NK-92 (cell line): ENCODE data around the gene MEDAG.

Experiments used
- DNase-seq: peaks from one replicate; lab custom pipeline; 2025; ENCODE audit not compliant: unreplicated experiment; lab: John Stamatoyannopoulos, UW

MEDAG gene

DNA sequence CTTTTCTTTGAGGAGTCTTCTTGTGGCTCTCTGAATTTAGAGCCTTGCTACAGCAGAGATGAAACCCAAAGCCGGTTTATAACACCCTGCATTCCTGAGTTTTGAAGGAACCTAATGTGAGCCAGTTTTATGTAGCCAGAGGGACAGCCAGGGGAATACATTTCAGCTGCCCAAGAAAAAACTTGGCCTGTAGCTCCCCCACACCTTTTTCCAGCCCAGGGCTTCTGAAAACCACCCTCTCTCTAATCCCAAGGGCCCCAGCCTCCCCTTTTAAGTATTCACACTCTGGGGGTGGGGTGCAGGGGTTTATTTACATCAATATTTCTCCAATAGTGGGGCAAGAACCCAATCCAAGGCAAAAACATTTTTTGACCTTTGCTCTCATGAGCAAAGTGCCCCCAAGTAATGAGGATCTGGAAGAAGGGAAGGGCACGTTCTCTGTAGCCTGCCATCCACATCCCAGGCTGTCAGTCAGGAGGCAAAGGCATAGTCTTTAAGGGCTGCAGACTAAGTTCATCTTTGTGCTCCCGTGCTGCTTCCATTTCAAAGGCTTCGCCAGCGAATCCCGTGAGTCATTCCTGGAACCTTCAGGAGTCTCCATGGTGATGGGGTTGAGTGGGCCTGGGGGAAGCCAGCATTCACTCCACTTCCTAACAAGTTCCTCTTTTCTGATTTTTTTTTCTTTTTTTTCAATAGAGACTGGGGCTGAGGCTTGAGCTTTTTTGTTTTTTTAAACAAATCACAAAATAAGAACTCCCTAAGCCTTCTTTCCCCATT lies 33.2 kb upstream of the MEDAG start:
- DNase-seq = no peak

DNA sequence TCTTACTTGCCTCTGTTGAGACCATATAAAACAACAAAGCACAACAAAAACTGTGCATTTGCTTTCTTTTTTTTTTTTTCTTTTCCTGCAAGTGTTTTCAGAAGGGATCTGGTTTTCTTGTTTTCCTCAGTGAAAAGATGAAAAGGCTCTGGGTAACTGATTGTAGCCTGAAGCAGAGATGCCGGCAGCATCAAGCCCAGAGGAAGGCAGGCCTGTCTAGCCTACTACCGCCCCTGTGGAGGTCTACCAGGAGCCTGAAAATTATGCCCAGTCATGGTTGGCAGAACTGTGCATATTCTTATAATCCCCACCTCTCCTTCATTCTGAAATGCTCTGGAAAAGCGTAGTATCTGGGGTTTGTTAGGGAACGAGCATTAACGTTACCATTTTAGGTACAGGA lies 32.6 kb upstream of the MEDAG start:
- DNase-seq = no peak

DNA sequence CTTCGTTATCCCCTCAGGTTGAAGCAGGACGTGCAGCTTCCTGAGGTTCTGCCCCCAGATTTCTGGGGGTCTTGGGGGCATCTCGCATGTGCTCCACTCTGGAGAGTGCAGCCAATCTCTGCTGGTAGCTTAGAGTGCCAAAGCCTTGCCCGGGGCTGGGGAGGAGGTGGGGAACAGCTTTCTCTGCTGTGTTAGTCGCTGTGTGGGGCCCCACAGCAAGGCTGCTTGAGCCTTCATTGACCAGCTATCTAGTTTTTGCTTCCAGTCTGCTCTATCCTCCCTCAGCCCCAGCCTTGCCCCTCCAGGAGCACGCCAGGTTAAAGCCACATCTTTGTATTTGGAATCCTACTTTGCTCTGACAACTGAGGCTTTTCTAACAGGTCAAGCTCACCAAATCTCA lies 32.0 kb upstream of the MEDAG start:
- DNase-seq = no peak

DNA sequence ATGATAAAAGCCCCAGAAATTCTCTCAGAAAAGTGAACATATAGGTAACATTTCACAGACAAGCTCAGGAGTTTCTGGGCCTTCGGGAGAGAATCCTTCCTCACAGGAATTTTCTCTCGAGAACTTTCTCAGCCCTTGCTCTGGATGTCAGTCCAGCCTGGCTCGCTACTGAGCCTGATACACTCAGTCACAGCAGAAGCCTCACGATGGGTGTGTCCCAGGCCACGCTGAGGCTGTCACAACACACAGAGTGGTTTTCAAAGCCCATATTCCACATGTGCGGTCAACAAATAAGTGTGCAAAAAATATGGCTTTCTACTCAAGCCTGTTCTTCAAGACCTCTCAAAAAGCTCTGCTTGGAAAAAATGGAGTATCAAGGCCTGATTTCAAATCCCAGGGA lies 31.5 kb upstream of the MEDAG start:
- DNase-seq = no peak

DNA sequence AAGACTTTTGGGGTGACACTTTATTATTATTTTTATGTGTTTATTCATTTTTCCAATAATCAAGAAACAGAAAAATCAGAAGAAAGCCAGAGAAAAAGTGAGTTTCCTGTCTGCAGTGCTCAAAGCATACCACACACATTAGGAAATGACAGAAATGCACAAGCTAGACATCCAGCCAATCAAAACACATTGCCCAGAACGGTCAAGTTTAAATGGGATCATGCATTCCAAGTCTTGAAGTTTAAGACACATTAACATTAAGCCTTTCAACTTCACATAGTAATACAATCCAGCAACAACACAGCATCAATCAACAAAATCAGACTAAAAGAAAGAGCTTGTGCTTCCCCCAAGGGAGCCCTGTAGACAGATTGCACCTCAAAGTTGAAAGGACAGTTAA lies 28.7 kb upstream of the MEDAG start:
- DNase-seq = no peak

DNA sequence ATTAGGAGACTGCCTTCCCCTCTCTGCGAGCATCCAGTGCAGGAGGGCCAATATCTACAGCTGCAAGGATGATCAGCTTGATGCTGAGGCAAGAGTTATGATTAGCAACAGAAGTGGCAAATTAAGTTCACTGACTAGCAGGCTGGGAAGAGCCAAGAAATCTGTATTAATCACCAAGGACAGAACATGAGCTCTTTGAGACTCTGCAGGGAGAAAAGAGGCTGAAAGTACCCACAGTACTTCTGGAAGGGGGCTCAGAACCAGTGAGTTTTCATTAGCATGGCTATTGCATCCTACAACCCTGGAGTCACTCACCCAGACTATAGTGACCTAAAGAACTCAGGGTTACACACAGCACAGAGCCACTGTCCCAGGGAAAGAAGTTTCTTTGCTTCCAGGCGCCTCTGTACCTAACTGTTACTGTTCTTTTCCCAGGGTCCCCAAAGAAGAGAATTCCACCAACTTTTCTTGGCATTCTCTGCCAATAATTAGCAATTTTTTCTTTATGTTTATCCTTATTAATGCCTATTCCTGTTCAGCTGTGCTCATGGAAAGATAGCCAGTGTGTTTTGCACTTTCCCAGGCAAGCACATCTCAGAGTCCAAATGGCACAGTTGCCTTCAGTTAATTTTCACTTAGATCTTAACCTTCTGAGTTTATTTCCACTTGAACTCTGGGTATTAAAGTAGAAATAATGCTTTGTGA lies 25.8 kb upstream of the MEDAG start:
- DNase-seq = no peak

DNA sequence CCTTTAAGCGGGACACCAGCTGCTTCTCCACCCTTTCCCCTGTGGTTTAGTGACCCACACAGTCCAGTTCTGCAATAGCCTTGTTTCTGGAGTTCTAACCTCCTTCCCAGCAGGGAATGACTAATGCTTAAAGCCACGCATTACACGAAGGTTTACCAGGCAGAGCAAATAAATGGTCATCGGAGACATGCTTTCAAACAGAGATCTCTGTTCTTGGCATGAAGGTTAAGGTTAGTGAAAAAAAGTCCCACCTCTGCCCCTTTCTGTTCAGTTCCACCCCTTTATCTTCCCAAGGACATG lies 25.3 kb upstream of the MEDAG start:
- no peak for DNase-seq

DNA sequence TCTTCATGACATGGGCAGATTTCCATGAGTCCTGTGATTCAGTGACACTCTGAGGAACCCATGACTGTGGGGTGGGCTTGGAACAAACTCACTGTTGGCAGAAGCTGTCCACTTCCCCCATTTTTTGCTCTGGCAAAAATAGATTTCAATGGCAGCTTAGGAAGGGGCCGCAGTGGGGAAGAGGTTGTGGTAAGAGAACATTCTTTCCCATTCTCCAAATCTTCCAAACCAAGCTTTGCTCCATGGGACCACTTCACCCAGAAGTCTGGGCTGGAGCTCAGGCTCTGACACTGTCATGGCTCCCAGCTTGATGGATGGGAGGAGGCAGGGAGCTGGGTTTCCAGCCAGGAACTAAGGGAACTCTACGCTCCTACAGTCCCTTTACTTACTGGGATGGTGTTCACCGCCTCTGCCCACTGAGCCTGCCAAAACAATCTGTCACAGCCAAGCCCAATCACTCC lies 24.9 kb upstream of the MEDAG start:
- no peak for DNase-seq

DNA sequence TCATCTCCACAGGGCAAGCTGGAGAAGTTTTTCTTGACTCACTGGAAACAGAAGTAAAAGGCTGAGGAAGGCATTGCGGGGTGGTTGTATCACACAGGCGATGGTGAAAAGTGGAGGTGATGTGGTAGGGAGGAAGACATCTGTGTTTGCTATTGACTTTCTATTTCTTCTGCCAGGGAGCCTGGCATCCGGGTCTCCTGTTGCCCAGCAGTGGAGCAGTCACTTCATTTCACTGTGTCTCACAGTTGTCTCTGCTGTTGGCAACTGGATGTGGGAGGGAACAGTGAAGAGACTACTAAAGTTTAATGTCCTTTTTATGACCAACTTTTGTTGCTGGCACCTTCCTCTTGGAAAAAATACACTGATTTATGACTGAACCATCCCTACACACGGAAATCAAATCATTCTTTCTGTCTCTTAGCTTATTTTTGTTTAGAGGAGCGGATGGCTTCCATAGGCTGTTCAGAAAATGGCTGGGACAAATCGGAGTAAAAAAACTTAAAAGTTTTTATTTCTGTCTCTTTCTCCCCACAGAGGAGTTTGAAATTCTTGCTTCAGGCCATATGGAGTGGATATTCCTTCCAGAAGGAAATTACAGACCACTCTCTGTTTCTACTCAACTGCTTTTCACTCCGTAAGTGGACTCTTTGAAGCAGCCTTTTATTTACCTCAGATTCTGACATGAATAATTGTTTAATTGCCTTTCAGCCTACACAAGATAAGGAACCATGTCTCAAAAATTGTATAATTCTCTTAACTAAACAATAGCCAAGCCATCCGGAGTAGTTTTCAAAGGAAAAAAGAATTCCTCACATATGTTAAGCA lies 23.8 kb upstream of the MEDAG start:
- no peak for DNase-seq

DNA sequence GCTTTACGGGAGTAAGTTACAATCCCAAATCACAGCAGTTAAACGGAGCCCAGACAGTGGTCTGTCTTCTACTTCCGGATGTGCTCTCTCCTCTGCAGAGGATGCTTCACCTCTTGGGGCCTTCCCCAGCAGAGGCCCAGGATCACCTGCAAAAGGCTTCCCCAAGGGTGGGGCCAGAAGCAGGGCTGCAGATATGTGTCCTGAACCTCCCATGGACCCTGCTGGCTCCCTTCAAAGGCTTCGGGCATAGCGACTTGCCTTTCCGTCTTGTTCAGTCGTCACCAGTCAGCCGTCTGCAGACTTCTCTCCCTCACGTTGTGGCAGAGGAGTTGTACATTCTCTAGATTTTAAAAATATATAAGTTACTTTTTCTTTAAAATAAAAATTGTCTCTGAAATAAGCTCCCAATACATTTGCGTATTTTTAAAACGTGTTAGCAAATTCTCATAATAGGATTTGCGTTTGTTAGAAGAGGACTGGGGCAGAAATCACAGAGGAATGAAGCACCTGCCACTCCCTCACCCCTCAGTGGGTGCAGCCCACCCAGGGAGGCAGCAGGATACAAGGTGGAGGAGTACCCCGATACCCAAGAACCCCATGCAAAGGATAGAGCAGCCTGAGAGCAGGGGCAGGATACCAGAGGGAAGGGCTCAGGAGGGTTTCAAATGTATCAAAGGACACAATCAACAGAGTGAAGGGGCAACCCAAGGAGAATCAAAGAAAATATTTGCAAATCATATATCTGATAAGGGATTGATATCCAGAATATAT lies 22.9 kb upstream of the MEDAG start:
- DNase-seq = no peak

DNA sequence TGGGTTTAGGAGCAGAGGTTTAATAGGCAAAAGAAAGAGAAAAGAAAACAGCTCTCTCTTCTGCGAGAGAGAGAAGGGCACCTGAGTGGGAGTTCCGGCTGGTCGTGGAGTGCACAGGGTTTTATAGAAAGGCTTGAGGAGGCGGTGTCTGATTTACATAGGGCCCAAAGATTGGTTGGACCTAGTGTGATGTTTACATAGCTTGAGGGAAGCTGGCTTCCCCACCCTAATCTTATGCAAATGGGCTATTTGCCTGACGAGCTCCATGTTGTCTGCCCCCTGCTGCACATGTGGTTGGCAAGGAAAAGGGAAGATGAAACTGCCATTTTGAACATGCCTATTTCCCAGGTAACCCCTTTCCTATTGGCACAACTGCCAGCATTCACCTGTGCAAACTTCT lies 21.5 kb upstream of the MEDAG start:
- DNase-seq = no peak

DNA sequence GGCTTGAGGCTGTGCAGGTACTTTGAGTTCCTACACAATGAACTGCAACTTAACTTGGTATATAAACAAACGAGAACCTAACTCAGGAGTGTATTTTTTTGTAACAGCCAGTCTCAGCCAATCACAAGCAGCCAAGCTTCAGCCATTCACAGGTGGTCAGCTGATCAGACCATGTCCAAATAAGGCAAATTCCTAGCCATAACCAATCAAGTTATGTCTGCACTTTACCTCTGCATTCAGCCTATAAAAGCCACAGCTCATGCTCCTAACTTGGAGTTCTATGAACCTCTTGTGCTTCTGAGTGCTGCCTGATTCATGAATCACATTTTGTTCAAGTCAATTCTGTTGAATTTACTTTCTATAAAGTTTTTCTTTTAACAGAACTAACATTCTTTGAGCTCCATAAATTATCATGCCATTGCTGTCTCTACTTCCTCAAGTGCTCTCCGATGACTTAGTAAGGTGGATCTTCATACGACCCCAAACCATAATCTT lies 16.8 kb upstream of the MEDAG start:
- DNase-seq = no peak

DNA sequence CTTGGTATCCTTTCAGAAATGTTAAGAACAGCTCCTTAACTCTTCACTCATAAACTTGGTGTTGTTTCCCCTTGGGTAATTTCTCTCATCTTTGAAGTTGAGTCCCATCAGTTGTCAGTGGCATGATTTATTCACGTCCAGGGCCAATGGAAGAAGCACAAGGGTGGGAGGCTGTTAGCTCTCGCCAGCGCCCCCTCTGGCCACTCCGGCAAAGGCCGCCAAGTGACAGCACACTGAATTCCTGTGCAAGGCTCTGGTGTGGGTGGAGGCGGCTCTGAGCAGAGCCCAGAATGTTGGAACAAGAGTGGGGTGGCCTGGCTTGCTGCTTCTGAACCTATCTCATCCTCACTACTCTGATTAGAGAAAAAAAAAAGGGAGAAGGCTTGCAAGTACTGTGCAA lies 13.1 kb upstream of the MEDAG start:
- DNase-seq = no peak

DNA sequence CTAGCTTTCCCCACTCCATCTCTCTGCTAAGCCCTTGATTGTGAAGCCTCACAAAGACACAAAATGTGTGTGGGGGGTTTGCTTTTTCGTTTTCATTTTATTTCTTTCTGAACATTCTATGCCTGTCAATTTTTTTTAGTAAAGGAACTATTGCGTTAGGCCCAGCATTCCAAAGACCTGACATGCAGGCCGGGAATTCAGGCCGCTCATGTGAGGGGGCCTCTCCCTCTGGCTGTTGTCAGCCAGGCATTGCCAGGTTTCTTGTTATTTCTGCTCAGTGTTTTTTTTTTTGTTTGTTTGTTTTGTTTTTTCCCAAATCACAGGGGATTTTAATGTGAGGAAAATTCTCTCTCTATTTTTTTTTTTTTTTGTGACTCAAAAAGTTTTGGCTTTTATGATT lies 10.3 kb upstream of the MEDAG start:
- no peak for DNase-seq

DNA sequence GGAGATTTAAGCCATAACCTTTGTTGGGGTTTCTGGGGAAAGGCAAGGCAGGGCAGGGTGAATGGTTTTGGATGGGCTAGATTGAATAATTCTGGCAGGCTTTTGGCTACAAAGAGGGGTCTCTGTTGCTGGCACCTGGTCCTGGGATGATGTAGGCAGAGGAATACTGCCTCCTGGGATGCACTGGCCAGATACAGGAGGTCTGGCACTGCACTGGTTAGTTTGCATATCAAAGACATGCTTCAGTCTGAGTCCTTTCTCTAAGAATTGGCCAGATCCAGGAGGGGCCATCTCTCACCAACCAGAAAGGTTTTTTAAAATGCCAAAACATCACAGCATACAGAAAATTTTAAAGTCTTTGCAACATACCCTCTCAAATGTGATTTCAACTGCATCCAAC lies 8.0 kb upstream of the MEDAG start:
- DNase-seq = no peak

DNA sequence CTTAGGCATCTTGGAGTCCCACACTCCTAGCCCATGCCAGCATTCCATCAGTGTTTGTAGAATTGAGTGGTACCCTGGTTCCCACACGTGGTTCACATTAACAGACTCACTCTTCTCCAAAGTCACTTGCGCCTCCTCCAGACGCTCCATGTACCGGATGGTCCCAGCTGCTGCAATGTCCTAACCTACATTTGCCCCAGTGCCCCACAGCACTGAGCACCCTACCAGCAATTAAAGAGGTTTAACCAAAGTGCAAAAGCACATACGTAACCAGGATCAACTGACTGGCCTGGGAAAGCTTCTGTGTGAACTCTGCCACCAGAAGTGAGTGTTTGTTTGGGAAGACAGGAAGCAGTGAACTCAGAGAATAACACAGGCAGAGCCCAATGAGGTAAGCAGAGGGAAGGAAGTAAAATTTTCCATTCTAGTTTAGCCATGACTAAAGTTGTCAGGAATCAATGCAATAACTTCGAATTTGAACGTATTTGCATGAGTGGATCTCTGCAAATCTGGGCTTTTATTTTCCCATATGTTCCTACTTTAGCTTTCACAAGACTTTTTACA lies 7.3 kb upstream of the MEDAG start:
- no peak for DNase-seq

DNA sequence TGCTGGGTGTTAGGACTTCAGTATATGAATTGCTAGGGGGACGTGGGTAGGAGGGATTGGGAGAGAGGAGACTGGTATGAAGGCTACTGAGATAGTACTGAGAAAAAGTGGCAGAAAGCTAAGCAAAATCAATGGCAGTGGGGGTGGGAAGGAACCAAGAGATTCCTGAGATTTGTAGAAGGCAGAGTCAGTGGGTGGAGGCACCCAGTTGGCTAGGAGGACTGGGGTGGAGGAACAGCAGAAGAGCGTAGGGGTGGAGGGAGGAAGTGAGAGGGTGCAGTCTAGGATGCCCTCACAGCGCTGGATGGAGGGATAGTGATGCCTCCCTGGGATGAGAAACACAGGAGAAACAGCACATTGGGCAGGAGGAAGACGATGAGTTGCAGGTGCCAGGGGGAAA lies 5.6 kb upstream of the MEDAG start:
- no peak for DNase-seq

DNA sequence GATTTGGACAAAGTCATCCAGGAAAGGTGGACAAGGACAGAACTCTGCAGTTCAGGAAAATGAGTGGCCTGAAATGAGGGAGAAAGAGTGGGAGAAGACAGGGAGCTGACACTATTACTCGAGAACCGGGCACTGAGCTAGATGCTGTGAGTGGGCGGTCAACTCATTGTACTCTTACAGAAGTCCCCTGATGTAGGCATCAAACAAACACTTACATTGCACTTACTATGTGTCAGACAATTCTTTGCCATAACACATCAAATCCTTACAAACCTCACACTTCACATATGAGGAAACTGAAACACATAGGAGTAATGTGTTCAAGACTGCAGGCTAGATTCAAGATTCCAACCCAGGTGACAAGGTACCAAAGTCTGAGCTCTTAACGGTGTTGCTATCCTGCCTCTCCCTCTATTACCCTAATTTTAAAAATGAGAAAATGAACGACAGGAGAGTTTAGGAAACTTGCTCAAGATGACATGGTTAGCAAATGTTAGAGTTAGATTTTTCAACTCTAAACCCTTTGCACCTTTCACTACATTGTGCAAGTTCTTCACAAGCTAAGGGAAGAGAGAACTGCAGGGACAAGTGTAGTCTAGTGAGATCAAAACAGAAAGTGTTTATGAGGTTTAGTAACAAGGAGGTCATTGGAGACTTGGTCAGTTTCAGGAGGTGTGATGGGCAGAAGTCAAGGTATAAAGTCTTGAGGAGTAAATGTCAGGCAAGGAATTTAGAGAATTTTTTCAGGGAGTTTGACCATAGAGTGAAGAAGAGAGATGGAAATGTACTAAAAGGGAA lies 4.9 kb upstream of the MEDAG start:
- DNase-seq = no peak

DNA sequence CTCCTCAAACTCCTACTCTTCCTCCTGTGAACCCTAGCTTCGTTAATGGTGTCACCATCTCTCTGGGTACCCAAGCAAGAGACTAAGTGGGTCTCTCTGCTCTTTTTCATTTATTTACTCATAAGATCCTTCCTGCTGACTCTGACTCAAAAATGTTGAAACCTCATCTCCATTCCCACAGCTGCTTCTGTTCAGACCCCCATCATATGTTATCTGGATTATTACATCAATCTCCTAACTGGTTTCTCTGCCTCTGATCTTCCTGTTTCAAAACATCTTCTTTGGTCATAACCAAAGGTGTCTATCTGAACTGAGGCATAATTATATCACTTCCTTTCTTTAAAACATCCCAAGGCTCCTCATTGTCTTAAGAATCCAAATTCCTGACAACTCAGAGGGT lies 2.0 kb upstream of the MEDAG start:
- DNase-seq = no peak

DNA sequence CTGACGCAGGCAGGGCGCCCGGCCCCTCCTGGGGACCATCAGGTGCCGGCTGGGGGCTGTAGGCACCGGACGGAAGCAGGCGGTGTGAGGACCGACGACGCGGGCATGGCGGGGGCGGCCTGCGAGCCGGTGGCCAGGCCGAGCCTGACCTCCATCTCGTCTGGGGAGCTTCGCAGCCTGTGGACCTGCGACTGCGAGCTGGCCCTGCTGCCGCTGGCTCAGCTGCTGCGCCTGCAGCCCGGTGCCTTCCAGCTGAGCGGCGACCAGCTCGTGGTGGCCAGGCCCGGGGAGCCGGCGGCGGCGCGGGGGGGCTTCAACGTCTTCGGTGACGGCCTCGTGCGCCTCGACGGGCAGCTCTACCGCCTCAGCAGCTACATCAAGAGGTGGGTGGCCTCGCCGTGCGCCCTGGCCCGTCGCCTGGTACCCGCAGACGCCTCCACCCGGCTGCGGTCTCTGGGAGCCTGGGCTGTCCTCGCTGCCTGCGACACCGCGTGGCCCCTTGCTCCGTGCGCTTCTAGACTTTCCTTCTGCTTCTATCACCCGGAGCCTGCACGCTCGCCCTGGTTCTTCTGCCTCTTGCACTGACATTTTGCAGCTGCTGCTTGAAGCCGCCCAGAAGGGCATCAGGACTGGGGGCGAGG lies 460 bp downstream of the MEDAG start:
- no peak for DNase-seq
